Placental epithelial cell (primary cell): ENCODE measurements around the gene TLR8. TPM values are rescaled to one million over a fixed set of nuclear protein-coding genes. Genes with fewer than 3 reads are reported as not detected.

Experiments
- total RNA-seq: library from RNA; depleted of rRNA; stranded (reverse); fragments of >200 nt; gene quantifications from 2 replicates; pipeline ENCODE4 v1.2.3, GENCODE V29; 2012

Gene TLR8
- total RNA-seq: under 0.01 TPM in 1 of 2 replicates, not detected in the other

DNA sequence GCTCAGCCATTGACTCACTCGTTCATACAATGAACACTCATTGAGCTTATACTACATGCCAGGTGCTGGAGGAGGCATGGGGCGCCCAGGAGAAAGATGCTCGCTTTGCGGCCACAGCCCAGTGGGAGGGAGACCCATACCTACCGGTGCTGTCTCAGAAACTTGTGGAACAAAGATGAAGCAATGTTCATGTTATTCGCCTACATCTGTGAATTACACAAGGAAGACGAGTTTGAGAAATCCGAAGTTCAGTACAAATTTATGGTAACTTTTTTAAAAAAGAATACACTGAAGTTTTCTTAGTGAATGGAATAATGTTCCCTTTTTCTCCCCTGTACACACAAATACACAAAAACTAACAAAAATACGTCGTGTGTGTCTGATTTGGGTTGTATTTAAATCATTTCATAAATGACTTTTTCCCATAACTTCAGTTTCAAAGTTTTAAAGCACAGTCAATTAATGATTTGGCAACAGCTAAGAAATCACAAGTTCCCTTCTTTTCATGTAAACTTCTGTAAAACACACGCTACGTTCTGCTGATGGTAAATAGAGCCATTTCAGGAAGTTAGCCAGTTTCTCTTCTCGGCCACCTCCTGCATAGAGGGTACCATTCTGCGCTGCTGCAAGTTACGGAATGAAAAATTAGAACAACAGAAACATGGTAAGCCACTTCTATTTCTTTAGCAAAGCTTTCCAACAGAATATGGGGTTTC is at the start of gene TLR8:
Gene TLR8, plus strand, starts transcription at position 575 of the 716 bp plus-strand sequence. Its CDS starts 87 bp downstream, at position 662.

DNA sequence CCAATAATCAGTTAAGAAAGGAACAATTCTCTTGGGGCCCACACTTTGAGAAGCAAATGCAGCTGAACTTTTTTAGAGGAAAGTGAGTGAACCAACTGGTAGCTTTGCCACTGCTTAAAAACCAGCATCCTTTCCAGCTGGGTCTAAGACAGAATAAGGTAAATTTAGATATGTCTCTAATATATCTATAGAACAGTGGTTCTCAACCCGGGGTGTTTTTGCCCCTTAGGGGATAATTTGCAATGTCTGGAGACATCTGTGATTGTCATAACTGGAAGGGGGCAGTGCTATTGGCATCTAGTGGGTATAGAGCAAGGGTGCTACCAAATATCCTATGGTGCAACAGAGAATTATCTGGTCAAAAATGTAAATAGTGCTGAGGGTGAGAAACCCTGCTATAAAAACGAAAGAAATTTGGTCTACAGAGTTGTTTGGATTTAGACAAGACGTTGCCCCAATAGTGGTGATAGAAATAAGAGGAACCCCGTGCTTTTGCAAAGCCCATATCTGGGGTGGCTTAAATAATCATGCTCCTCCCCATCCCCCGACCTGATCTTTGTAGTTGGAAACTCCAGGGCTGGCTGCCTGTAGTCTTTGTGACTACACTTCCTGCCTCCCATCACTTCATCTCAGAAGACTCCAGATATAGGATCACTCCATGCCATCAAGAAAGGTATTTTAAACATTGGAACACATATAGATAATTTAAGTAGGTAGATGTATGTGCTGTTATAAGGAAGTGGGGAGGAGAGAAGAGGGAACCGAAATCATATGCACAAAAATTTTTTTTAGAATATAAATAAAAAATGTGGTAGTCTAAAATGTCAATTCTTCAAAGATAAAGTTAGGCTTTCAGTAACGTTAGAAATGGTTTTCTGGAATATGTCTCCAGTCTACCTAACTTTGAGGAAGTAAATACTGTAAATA is 39.7 kb upstream of the TLR8 start, which contains the start of gene TLR7:
Gene TLR7, plus strand, starts transcription at position 622 of the 927 bp plus-strand sequence. CDS start 507 bp downstream, outside the sequence.

Other genes starting within 250 kb of the TLR8 start
- gene PRPS2, start 115.2 kb upstream of the TLR8 start, total RNA-seq: 23.6 and 28.3 TPM in 2 replicates
- under 0.01 TPM in 1 of 2 replicates, not detected in the other for gene TLR7, start 39.5 kb upstream of the TLR8 start, total RNA-seq
- 2,017 and 5,847 TPM in 2 replicates for gene TMSB4X, start 68.5 kb downstream of the TLR8 start, total RNA-seq
- not detected in 2 replicates for gene FAM9C, start 138.0 kb downstream of the TLR8 start, total RNA-seq